Measurements from ENCODE around the gene ADGRG6.

Gene ADGRG6

DNA sequence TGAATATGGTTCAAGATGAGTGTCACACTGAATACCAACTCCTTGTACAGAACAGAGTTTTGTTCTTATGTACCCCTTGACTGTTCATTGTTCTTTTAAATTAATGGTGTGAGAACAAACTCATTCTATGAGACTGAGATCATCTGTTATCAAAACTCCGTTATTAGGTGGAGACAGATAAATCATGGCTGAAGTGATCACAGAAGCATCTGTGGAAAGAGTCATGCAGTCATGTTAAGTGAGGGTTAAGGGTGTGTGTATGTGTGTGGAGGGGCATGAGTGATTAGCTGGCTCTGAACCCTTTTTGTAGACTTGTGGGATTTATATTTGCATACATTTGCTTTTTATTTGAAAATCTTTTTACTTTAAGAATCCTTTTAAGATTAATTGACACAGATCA lies 24.7 kb downstream of the ADGRG6 start:
- ChIA-PET POLR2A (no interaction called here), CTCF (no interaction called here)
- DNase-seq (ENCODE audit: extremely low spot score), result no peak
- TF ChIP-seq SP1 (IDR thresholded peaks at IDR 0.05) (no peak), TARDBP (IDR thresholded peaks at IDR 0.05) (no peak), FOXA1 (IDR thresholded peaks at IDR 0.05) (no peak), ELF4 (IDR thresholded peaks at IDR 0.05) (no peak), FOXM1 (IDR thresholded peaks at IDR 0.05; ENCODE audit: borderline replicate concordance) (no peak), ARNT (IDR thresholded peaks at IDR 0.05) (no peak), HDGF (IDR thresholded peaks at IDR 0.05; ENCODE audit: borderline replicate concordance) (no peak), SUZ12 (IDR thresholded peaks at IDR 0.05) (no peak), L3MBTL2 (conservative IDR thresholded peaks at IDR 0.05) (no peak), CTBP1 (IDR thresholded peaks at IDR 0.05; ENCODE audit: borderline replicate concordance) (no peak), NFRKB (IDR thresholded peaks at IDR 0.05) (no peak), ZNF384 (IDR thresholded peaks at IDR 0.05) (no peak), BHLHE40 (IDR thresholded peaks at IDR 0.05; ENCODE audit: borderline replicate concordance) (no peak), LEF1 (IDR thresholded peaks at IDR 0.05; ENCODE audit: borderline replicate concordance) (no peak), FOXK2 (IDR thresholded peaks at IDR 0.05) (no peak)
- TF ChIP-seq, protein P1, sequence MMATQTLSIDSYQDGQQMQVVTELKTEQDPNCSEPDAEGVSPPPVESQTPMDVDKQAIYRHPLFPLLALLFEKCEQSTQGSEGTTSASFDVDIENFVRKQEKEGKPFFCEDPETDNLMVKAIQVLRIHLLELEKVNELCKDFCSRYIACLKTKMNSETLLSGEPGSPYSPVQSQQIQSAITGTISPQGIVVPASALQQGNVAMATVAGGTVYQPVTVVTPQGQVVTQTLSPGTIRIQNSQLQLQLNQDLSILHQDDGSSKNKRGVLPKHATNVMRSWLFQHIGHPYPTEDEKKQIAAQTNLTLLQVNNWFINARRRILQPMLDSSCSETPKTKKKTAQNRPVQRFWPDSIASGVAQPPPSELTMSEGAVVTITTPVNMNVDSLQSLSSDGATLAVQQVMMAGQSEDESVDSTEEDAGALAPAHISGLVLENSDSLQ (IDR thresholded peaks at IDR 0.05), result no peak

DNA sequence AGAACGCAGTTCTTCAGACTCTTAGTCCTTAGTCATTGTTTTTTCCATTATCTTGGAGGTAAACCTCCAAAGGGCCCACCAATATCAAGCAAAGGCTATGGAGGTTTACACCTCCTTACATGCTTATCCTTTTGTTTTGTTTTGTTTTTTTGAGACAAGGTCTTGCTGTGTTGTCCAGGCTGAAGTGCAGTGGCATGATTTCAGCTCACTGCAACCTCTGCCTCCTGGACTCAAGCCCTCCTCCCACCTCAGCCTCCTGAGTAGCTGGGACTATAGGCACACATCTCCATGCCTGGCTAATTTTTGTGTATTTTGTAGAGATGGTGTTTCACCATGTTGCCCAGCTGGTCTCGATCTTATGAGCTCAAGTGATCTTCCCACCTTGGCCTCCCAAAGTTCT lies 26.3 kb downstream of the ADGRG6 start:
- DNase-seq (ENCODE audit: extremely low spot score), result no peak
- CTCF ChIA-PET, result no interaction called here
- TF ChIP-seq, protein P1 (IDR thresholded peaks at IDR 0.05), result no peak
- TF ChIP-seq LEF1 (IDR thresholded peaks at IDR 0.05; ENCODE audit: borderline replicate concordance), result no peak
- no peak for TF ChIP-seq NFRKB (IDR thresholded peaks at IDR 0.05)
- no peak for TF ChIP-seq FOXA1 (IDR thresholded peaks at IDR 0.05)
- TF ChIP-seq BHLHE40 (IDR thresholded peaks at IDR 0.05; ENCODE audit: borderline replicate concordance), result no peak
- TF ChIP-seq FOXM1 (IDR thresholded peaks at IDR 0.05; ENCODE audit: borderline replicate concordance), result no peak
- TF ChIP-seq ZNF384 (IDR thresholded peaks at IDR 0.05), result no peak
- TF ChIP-seq TARDBP (IDR thresholded peaks at IDR 0.05), result no peak
- TF ChIP-seq SUZ12 (IDR thresholded peaks at IDR 0.05), result no peak
- no peak for TF ChIP-seq ELF4 (IDR thresholded peaks at IDR 0.05)
- no peak for TF ChIP-seq FOXK2 (IDR thresholded peaks at IDR 0.05)
- TF ChIP-seq ARNT (IDR thresholded peaks at IDR 0.05), result no peak
- POLR2A ChIA-PET, result no interaction called here

DNA sequence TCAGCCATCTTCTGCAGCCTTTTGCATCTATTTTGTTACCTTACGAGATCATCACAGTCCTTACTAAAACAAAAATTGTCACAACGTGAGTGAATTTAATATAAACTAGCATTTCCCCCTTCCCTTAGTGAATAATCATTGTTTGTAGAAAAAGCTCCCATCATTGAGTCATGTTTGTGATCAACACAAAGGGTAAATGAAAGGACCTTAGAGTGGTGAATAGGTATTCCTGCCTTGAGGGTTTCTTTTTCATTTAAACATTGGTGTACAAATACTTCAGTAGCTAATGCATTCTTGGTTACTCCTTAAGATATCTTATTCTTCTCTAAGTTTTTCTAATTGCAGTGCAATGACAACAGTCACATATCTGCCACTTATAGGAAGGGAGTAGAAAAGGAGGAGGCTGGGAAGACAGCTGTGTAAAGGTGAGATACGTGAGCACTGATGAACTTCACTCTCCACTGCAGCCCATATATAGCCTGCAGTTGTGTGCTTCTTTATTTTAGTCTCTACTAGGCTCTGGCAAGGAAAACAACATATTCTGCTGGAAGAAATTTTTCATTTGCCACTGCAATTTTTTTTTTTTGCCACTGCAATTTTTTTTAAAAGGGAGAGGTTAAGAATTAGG lies 27.8 kb downstream of the ADGRG6 start:
- POLR2A ChIA-PET, result no interaction called here
- DNase-seq (ENCODE audit: extremely low spot score), result no peak
- CTCF ChIA-PET, result interaction anchor here (0.7 to 0.9 kb wide), 2 partner anchors 51 to 143 kb away, joined by 3 to 11 read pairs; no protein-coding TSS in a partner anchor
- TF ChIP-seq FOXA1 (IDR thresholded peaks at IDR 0.05) (no peak), BHLHE40 (IDR thresholded peaks at IDR 0.05; ENCODE audit: borderline replicate concordance) (no peak), CTBP1 (IDR thresholded peaks at IDR 0.05; ENCODE audit: borderline replicate concordance) (no peak)
- TF ChIP-seq, protein P1 (IDR thresholded peaks at IDR 0.05), result no peak

DNA sequence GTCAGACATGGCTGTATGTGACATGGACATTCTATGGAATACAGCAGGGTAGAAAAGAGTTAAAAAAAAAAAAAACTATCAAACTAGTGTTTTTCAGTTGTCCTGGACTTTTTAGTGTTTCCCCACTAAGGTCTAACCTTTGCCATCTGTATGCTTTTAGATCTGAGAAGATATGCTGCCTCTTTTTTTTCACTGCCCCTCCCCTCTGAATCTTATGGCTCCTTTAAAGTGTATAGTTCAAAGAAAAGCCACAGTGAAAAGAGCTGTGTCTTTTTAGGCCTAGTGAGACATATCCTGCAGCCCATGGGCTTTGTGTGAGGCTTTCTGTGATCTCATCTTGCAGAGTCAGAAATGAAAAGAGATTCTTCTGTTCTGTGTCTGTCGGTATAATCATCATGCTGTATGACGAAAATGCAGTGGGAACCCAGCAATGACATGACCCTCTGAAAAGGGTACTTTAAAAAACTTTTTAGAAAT lies 29.3 kb downstream of the ADGRG6 start:
- POLR2A ChIA-PET, result no interaction called here
- no peak for TF ChIP-seq FOXK2 (IDR thresholded peaks at IDR 0.05)
- no peak for TF ChIP-seq FOXM1 (IDR thresholded peaks at IDR 0.05; ENCODE audit: borderline replicate concordance)
- TF ChIP-seq BHLHE40 (IDR thresholded peaks at IDR 0.05; ENCODE audit: borderline replicate concordance), result no peak
- TF ChIP-seq ELF4 (IDR thresholded peaks at IDR 0.05), result no peak
- TF ChIP-seq TARDBP (IDR thresholded peaks at IDR 0.05), result no peak
- TF ChIP-seq, protein P1 (IDR thresholded peaks at IDR 0.05), result no peak
- TF ChIP-seq NFRKB (IDR thresholded peaks at IDR 0.05), result no peak
- no peak for TF ChIP-seq SP1 (IDR thresholded peaks at IDR 0.05)
- TF ChIP-seq LEF1 (IDR thresholded peaks at IDR 0.05; ENCODE audit: borderline replicate concordance), result no peak
- no peak for TF ChIP-seq HDGF (IDR thresholded peaks at IDR 0.05; ENCODE audit: borderline replicate concordance)
- no peak for TF ChIP-seq L3MBTL2 (conservative IDR thresholded peaks at IDR 0.05)
- no peak for TF ChIP-seq FOXA1 (IDR thresholded peaks at IDR 0.05)
- no peak for TF ChIP-seq ZNF384 (IDR thresholded peaks at IDR 0.05)
- no peak for TF ChIP-seq ARNT (IDR thresholded peaks at IDR 0.05)
- CTCF ChIA-PET, result no interaction called here
- no peak for DNase-seq (ENCODE audit: extremely low spot score)

DNA sequence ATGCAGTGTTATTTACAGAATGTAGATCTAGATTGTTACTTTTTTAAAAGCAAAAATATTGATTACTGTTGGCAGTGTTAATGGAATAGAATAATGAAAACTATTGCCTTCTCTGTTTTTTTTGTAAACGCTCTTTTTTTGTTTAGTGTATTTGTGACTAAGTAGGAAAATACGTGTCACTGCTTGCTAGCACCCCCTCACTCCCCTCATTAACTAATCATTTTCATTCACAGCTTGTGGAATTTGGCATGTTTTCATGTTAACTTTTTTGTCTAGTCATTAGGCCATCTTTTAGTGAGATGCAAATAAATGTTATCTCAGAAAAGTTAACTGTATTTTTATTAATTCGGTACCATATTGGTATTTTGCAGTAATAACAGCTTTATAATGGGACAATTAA lies 29.8 kb downstream of the ADGRG6 start:
- POLR2A ChIA-PET, result no interaction called here
- TF ChIP-seq LEF1 (IDR thresholded peaks at IDR 0.05; ENCODE audit: borderline replicate concordance), result no peak
- TF ChIP-seq ELF4 (IDR thresholded peaks at IDR 0.05), result no peak
- no peak for TF ChIP-seq NFRKB (IDR thresholded peaks at IDR 0.05)
- TF ChIP-seq, protein P1 (IDR thresholded peaks at IDR 0.05), result no peak
- no peak for TF ChIP-seq FOXA1 (IDR thresholded peaks at IDR 0.05)
- TF ChIP-seq BHLHE40 (IDR thresholded peaks at IDR 0.05; ENCODE audit: borderline replicate concordance), result no peak
- no peak for DNase-seq (ENCODE audit: extremely low spot score)
- CTCF ChIA-PET, result no interaction called here

All from HEK293T (cell line).